SU-DHL-6 (cell line): Measurements from ENCODE around the gene ZNFX1.

Experiments
- CTCF ChIP-seq: fragments of 200-600 bp; sonication (generic); IDR thresholded peaks from one replicate; pipeline ENCODE4 v1.5.1; 2017; ENCODE audit warnings: antibody characterized with exemption, mild to moderate bottlenecking, low read length, moderate library complexity; ENCODE audit not compliant: insufficient read depth, poor library complexity, severe bottlenecking
- EZH2phosphoT487 ChIP-seq: fragments of 200-600 bp; sonication (generic), shearing (Covaris generic); conservative IDR thresholded peaks from 2 replicates; pipeline ENCODE4 v1.6.1; 2018; ENCODE audit warnings: mild to moderate bottlenecking, antibody characterized with exemption, low read length, moderate library complexity, mixed read lengths

GRCh38 chr20:49319208-49319809 is 41.5 kb upstream of the ZNFX1 start:
- TF ChIP-seq CTCF (no peak), EZH2phosphoT487 (no peak)
